Osteocyte (in vitro differentiated cells): ENCODE measurements around the gene GLIS2. TPM values are rescaled to one million over a fixed set of nuclear protein-coding genes. Genes with fewer than 3 reads are reported as not detected.
A peak's percentile ranks its signal among the peaks of the same experiment; 100 is the strongest.

Experiments
- DNase-seq: peaks from one replicate; pipeline ENCODE4 v3.0.0; 2021; ENCODE audit warnings: mixed read lengths; ENCODE audit not compliant: unreplicated experiment; ENCODE audit errors: extremely low spot score
- H3K27ac Mint-ChIP-seq: one replicate; pipeline ENCODE4 v1.8.0; 2021; ENCODE audit warnings: mild to moderate bottlenecking, mixed read lengths; ENCODE audit not compliant: unreplicated experiment
- H3K27me3 Mint-ChIP-seq: one replicate; pipeline ENCODE4 v1.8.0; 2021; ENCODE audit warnings: mixed read lengths; ENCODE audit not compliant: unreplicated experiment
- H3K36me3 Mint-ChIP-seq: one replicate; pipeline ENCODE4 v1.8.0; 2021; ENCODE audit warnings: mixed read lengths; ENCODE audit not compliant: unreplicated experiment
- H3K4me1 Mint-ChIP-seq: one replicate; pipeline ENCODE4 v1.8.0; 2021; ENCODE audit warnings: mixed read lengths; ENCODE audit not compliant: unreplicated experiment
- H3K4me3 Mint-ChIP-seq: one replicate; pipeline ENCODE4 v1.8.0; 2021; ENCODE audit warnings: mild to moderate bottlenecking, moderate library complexity, mixed read lengths; ENCODE audit not compliant: unreplicated experiment
- H3K9me3 Mint-ChIP-seq: one replicate; pipeline ENCODE4 v1.8.0; 2021; ENCODE audit warnings: mixed read lengths; ENCODE audit not compliant: unreplicated experiment
- CTCF ChIP-seq: fragments of 200-600 bp; sonication (generic); IDR thresholded peaks from 2 replicates; pipeline ENCODE4 v1.5.0; 2021; ENCODE audit warnings: antibody characterized with exemption, mild to moderate bottlenecking, moderate library complexity
- total RNA-seq: library from RNA; stranded (reverse); gene quantifications from 2 replicates; pipeline ENCODE4 v1.2.1, GENCODE V29; 2021

The GLIS2 gene
- total RNA-seq, 1 donor from 2014 or later, result 59.9 TPM

GRCh38 chr16:4375717-4376116 lies 59.9 kb downstream of the GLIS2 start:
- TF ChIP-seq CTCF, result no peak
- Mint-ChIP-seq H3K9me3 (no peaks in the 10 kb centered on the region), H3K27me3 (no peaks in the 10 kb centered on the region), H3K27ac (peak overlapping the region; percentile 85), H3K36me3 (no peaks in the 10 kb centered on the region), H3K4me3 (peak overlapping the region; percentile 32), H3K4me1 (peaks cover 67% of the 10 kb centered on the region)
- no peak for DNase-seq

- DNase-seq, result peak; percentile 92
- Mint-ChIP-seq H3K9me3 (no peaks in the 10 kb centered on the region), H3K36me3 (no peaks in the 10 kb centered on the region), H3K4me3 (peak overlapping the region; percentile 32), H3K27me3 (no peaks in the 10 kb centered on the region), H3K4me1 (peaks cover 65% of the 10 kb centered on the region), H3K27ac (peak overlapping the region; percentile 85)
- TF ChIP-seq CTCF, result no peak
Observed at GRCh38 chr16:4376126-4376892, 60.4 kb downstream of the GLIS2 start.

- Mint-ChIP-seq H3K4me3 (peak overlapping the region; percentile 32), H3K27ac (peak overlapping the region; percentile 78), H3K4me1 (peaks cover 63% of the 10 kb centered on the region), H3K36me3 (no peaks in the 10 kb centered on the region), H3K27me3 (no peaks in the 10 kb centered on the region), H3K9me3 (no peaks in the 10 kb centered on the region)
- no peak for TF ChIP-seq CTCF
- no peak for DNase-seq
Observed at GRCh38 chr16:4376893-4377572, 61.2 kb downstream of the GLIS2 start.

GRCh38 chr16:4377573-4378154 lies 61.8 kb downstream of the GLIS2 start:
- Mint-ChIP-seq H3K9me3 (no peaks in the 10 kb centered on the region), H3K27ac (peak overlapping the region; percentile 63)

More at GRCh38 chr16:4377573-4378154, 61.8 kb downstream of the GLIS2 start:
- no peaks in the 10 kb centered on the region for H3K27me3 Mint-ChIP-seq
- peak overlapping the region; percentile 32 for H3K4me3 Mint-ChIP-seq
- no peaks in the 10 kb centered on the region for H3K36me3 Mint-ChIP-seq
- TF ChIP-seq CTCF, result no peak
- peaks cover 64% of the 10 kb centered on the region for H3K4me1 Mint-ChIP-seq
- DNase-seq, result no peak
